Superior temporal gyrus (tissue), 1 donor: Measurements from ENCODE around the gene NPAS2.

Experiments
- DNase-seq: peaks from one replicate; pipeline ENCODE4 v3.0.0-alpha.2; 2016; ENCODE audit errors: extremely low spot score

The NPAS2 gene

DNA sequence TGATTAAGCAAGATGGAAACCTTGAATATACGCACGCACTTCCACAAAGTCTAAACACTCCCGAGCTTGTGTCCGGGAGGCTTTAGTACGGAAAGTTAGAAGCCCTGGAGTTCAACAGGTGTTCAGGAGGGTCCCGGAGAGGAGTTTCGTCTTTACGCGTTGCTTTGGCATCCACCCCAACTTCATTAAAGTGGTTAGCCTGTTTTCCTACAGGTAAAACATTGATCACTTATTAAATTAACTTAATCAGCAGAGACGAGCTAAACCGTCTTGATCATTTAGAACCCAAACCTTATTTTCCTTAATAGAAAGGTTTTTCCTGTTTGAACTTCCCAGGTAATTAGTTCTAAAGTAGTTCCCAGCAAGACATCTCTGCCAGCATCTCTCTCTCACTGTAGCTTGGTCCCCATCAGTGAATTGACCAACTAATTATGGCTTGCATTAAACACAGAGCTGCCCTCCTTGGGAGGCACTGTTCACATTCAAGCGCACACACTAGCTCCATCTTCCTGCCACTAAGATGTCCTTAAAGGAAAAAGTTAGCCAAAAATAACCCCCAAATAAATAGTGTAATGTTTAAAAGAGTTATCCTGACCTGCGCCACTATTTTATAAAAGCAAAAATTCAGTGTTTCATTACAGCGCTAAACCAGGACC, 1.4 kb downstream of the NPAS2 start:
- peak; percentile 40 for DNase-seq

DNA sequence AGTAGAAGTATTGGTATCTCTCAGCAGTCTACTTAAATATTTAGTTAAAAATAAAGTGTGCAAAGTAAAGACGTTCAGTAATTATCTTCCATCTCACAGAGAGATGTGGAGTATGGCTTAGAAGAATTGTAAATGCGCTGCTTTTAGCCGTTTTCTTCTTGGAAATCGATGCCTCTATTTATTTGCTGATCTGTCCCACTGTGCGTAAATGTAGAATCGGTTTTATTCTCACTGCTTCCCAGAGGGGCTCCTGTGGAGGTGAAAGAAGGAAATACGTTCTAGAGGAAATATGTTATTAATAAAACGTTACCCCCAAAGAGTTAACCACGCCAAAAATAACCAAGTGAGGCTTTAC, 1.9 kb downstream of the NPAS2 start:
- DNase-seq: peak; percentile 58

DNA sequence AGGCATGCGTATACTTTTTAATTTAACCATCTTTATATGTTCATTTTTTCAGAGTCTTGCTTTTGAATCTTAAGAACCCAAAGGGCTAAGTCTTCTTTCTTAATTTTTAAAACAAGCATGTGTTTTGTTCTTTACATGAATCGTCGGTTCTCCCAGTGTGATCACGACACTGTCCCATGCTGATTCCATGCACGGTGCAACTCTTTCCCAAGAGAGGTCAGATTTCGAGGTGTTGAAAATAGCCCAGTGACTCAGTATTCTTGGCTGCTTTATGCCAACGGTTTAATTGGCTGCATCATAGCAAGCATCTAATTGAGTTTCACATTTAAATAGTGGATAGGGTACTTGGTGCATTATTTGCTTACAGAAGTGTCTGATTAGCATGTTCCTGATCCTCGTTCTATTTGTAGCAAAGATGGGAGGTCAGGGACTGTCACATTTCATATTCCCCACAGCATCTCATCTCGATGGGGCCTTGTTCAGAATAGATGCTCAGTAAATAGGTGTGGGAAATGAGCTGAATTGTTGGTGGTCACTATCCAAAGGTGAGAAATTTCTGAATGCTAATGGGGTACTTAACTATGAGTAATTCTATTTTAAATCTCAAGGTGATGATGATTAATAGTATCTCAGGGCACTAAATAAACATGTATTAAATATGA, 2.8 kb downstream of the NPAS2 start:
- peak; percentile 63 for DNase-seq

DNA sequence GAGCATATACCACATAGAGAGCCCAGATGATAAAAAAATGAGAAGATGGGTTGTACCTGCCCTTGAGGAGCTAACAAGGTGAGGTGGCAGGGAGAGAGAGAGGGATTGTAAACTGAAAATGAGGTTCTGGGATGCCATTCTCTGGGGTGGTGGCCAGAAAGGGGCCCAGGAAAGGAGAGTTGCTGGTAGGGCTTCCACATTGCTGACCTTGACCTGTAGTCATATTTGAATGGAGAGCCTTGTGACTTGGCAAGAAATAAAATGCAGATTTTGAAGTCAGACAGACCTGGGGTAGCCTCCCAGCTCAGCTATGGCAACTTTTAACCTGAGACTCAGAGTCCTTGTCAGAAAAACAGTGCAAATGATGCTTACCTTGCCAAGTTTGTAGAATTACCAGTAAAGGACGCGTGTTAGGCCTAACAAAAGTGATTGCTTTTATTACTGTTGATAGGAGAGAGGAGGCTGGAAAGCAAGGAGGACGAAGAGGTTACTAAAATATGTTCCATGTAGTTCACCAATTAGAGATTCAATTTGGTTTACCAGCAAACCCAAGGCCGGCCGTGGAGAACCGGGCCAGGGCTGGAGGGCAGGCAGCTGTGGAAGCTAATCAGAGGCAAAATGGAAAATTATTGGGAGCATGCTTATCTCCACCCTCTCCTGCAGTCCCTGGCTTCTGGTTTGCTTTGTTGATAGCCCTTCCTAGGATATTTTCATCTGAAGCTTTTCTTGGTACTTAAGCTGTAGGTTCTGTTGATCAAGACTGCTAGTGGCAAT, 3.9 kb downstream of the NPAS2 start:
- DNase-seq: no peak

DNA sequence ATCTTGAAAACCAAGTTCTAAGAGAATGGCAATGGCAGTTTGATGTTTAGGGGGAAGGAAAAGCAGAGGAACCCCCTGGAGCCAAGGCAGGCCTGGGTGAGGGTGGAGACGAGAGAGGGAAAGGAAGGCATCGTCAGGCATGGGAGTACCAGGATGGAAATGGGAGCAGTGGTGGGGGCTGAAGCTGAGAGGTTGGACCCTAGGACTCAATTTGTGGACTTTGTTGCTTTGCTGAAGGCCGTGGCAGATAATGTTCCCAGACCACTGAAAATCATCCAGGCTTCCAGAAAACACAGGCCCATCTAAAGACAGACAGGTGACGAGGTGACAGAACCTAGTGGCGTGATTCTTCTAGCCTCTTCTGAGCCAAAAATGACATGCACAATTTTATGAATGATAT, 4.9 kb downstream of the NPAS2 start:
- no peak for DNase-seq

DNA sequence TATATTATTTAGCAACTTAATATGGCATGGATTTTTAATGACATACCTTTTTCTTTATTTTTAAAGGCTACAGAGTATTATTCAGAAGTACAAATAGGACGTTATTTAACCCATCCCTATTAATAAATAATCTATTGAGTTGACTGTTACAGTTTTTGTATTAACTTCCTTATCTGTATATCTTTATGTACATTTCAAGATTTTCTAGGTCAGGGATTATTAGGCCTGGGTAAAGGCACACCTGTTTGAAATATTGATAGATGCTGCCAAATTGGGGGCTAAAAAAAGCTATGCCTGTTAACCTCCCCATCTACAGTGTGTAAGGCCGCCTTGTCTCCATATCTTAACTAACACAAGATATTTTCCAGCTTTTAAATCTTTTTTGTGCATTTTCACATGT, 6.6 kb downstream of the NPAS2 start:
- DNase-seq: no peak

DNA sequence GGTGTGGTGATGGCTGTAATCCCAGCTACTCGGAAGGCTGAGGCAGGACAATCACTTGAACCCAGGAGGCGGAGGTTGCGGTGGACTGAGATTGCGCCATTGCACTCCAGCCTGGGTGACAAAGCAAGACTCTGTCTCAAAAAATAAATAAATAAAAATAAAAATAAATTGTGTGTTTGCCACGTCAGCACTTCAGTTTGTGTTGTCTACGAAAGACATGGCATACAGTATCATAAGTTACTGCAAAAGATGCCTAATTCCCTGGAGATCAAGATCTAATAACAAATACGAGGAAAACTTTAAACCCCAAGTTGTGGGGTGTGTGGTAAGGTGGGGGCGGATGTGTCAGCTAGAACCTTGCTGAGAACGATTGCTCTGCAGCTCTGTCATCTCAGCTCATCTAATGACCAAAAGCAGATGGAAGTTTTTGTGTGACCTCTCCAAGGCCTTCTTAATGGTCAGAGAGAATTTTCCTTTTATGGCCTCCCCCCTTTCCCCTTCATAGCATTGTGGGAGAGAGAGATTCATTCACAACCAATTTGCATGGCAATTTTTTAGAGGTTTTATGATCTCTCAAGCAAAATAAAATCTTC, 11.3 kb downstream of the NPAS2 start:
- DNase-seq: no peak

DNA sequence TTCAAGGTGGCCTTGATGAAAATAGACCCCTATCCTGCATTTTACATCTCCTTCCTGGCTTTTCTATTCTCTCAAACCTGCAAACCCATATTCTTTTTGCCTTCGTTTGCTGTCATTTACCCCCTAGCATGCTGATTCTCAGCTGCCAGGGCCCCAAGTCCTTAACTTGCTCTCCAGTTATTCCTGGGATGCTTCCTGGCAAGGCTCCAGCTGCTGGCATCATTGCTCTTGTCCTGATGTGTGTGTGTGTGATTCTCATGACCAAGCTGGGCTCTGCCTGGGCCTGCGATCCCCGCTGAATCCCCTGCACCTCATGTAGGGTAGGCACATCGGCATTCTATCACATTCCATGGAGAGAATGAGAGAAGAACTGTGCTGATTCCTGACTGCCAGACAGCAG, 11.9 kb downstream of the NPAS2 start:
- DNase-seq: no peak

DNA sequence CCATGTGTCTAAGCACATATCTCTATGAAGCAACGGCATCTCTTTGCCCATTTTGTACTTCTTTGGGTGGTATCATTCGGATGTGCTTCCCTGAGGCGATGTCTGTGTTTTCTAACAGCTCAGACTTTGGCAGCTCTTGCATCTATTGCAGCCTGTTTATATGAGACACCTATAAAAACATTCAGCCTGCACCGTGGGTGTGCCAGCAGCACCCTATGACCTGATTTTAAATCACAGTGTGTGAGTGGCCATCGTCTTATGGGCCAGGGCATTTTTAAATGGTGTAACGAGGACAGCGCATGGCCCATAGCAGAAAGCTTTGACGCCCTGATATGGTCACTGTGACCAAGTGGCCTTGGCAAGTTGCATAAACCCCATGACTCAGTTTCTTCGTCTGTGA, 12.9 kb downstream of the NPAS2 start:
- no peak for DNase-seq

DNA sequence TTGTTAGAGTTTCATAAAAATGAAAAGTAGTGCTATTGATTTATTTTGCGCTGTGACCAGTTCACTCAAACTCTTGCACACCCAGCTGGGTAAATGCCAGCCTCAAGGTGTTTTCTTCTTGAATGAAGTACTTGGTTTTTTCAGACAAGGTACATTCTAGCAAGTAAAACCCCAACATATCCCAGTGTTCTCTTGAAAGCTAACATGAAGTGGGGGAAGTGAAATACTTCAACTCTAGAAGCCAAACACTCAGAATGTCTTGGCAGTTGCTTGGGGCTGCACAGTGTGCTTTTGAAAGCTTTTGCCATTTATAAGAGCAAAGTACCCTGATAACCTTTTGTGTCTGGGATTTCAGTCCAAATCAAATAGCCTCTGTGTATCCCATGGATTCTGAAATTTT, 13.4 kb downstream of the NPAS2 start:
- no peak for DNase-seq

DNA sequence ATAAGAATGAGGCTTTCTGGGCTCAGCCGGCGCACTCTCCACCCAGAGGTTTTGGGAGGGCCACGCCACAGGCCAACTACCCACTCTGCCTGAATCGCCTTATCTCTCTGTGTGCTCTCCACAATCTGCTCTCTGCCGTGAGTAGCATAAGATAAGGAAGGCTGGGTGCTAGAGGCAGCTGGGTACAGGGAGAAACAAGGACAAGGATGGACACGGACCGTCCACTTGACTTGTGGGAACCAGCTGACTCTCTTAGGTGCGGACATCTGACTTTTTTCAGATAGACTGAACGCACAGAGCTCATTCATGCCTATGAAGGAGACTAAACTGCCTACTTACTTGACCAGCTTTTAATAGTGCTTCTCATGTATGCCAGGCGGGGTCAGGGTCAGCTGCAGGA, 14.3 kb downstream of the NPAS2 start:
- DNase-seq: no peak

DNA sequence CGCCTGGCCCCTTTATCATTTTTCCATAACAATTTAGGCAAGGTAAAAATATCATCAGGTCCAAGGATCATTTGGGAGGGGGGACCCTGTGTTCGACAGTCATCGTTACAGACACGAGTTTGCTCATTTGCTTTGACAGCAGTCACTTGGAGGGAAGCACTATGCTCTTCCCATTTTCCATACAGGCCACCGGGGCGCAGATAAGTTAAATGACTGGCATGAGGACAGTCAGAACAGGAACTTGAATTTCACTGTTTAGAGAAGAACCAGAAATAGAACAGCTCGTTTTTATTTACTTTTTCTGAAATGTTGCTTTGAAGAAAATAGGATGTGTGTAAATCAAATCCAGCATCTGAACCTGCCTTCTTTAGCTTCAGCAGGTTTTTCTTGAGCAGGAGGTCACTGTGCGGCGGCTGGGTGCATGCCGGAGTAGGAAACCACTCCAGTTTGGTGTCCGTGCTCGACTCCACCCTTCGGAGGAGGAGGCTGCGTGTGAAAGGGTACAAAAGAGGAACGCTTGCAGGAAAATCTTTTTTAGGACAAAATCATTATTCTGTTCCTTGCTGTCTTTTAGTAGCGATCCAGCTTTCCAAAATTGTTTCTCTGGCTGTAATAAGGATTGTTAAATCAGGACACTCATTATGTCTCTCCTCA, 15.2 kb downstream of the NPAS2 start:
- no peak for DNase-seq

DNA sequence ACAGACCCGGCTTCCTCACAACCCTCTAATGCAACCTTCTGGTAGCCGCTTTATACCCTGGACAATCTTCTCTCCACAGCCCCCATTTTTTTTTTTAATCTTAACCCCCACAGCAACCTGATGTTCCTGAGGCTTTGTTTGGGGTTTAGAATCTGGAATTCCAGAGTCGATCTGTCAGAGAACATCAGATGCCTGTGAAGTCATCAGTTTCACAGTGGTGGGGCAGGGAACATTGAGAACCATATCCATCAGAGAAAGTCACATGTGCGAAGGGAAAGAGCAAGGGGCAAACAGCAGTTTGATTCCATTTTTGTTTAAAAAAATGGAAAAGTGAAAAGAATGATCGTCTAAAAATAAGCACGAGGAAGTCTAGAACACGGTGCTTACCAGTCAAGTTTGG, 20.6 kb downstream of the NPAS2 start:
- DNase-seq: no peak

DNA sequence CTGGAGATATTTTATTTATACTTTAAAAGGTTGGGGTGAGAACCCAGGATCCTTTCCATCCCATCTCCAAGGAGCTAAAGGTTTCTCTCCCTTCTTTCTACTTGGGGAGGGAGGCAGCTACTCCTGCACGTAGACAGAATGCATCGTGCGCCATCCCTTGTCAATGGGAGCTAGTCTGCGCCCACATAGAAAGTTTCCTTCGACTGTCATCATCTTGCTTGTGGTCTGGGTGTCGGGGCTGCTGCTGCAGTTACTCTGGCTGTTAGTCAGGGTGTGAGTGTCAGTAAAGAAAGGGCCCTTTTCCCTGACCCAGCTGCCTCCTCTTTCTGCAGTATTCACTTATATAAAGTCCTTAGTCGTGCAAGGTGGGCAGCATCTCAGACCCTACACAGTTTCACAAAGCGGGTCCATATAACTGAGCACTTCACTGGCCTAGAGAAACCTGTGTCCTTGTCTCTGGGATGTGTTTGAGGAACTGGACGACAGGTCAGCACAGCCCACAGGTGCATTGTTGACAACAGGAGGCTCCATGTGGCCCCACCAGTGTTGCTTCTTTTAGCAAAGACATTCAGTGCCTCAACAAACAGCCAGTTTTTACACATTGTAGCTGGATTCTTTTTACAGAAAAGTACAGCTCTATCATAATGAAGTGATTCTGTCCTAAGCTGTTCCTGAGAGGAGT, 22.4 kb downstream of the NPAS2 start:
- no peak for DNase-seq

DNA sequence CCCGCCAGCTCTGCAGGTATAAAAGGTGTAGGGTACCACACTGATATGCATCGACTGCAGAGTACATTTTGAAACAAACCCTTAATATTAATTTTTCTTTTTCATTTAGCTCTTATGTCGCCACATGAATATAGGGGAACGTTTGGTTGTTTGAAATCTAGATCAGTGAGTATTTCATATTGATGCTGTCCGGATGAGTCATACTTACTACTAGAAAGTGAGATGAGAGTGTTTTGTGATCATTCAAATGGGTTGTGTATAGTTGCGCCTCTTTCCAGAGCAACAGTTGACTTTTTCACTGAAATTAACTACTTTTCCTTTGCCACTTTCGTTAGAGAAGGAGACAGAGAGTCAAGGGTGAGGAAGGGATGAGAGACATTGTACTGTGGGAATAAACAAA, 24.6 kb downstream of the NPAS2 start:
- DNase-seq: no peak

DNA sequence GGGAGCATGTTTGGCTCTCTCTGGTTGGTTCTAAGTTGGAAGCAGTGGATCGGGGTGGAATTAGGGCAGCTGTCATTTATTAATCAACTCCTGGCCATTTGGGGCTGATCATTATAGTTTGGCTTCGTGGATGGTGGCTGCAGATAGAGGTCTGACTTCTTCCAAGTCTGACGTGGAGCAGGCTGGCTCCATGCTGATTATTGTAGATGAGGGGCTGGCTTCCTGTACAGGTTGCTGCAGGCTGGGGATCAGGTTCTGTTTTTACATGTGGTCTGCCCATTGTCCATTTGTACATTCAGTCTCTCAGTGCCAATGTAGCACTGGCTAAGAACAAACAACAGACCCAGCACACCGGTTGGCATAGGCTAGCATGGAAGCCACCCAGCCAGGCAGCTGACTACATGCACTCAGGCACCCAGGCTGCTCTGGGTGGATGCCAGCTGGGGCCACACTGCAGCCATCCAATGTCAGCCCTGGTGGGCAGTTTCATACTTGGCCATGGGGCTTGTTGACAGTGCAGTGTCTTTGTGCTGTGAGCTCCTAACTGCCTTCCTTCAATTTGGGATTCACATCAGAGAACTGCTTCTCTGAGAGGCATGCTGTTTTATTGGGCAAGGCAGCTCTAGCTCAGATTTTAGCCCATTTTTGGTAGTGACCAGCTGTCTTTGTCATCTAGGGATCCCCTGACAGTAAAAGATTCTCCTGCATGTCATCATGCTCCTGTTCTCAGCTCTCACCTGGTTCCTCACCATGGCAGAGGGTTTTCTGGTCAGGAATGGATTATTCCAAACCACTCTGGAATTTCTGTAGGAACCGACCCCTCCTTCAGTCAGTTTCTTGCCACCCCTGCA, 25.4 kb downstream of the NPAS2 start:
- no peak for DNase-seq

DNA sequence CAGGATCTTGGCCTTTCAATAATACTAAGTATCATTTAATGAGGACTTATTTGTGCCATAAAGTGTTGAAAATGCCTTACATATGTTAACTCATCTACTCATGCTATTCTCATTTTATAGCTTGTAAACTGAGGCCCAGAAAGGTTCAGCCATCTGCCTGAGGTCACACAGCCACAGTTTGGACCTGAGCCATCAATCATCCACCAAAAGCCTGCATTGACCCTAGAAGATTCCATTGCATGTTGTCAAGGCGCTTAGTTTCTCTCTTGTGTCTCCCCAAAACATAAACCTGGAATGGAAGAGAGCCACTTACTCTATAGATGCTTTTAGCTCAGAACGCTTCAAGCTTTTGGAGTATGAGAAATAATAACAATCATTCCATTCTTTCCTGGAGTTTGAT, 26.8 kb downstream of the NPAS2 start:
- no peak for DNase-seq

DNA sequence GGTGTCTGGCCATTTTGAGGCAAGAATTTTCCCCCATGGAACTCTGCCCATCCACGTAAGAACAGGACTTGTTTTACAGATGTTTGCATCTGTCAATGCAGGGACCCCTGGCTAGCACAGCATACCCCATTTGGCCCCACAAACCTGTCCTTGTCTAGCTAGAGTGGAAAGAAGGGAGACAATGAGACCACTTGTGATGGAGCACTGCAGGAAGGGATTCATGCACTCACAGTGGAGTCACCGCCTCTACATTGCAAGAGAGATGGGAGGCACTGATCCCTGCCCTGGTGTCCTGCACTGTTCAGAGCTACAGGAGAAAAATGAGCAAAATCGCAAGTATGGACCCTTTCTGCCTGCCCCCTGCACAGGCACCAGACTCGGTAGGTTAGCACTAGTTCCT, 32.5 kb downstream of the NPAS2 start:
- DNase-seq: no peak

DNA sequence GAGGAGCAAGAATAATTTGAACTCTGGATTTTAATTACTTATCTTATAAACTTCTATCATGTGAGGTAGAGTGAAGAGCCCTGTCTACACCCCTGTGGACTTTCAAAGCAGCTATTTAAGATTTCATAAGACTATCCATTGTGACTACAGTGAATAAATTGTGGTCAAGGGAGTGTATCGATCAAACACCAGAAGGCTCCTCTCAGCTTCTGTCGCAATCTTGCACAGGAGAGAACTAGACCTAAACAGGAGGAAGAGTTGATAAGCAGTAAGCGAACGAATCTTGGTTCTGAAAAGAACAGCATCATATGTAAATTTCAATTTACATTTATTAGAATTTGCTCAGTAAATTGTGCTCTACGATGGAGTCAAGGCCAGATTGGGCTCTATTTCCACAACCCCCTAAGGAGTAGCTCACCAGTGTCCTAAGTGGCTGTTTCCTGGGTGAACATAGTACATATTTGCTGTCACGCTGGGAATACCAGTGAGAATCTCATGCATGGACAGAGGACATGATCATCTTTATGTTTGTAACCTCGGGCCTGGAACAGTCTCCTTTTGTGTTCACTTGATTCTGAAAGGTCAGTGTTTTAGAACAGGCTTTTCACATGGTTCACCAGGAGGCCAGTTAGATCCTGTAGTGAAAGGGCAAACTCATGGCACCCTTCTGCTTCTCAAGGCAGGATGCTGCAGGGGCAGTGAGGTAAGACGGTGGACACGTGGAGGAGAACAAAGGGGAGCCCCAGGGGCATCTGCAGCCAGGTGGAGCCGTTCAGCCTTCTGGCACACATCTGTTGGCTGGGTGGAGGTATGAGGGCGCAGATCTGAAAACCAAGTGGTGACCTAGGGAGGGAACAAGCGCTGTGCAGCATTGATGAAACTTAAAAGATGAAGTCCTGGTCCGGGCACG, 33.3 kb downstream of the NPAS2 start:
- DNase-seq: no peak
